ENCODE results near the gene CD19. TPM values are rescaled to one million over a fixed set of nuclear protein-coding genes. Genes with fewer than 3 reads are reported as not detected.

CD19 gene
- 1.6 TPM for total RNA-seq

GRCh38 chr16:28931801-28932225 is at the start of gene CD19:
TSS of gene CD19 (plus strand) at chr16:28931971. CDS start at chr16:28932001, 30 bp downstream.

GRCh38 chr16:28924762-28925385 is 6.9 kb upstream of the CD19 start, which contains the start of gene RABEP2:
TSS of gene RABEP2 (minus strand) at chr16:28925238. CDS start at chr16:28925163, 75 bp downstream.

GRCh38 chr16:28950648-28951409 is 19.1 kb downstream of the CD19 start, which contains the start of gene NFATC2IP:
TSS of gene NFATC2IP (plus strand) at chr16:28950937. CDS start at chr16:28951012, 75 bp downstream.

DNA sequence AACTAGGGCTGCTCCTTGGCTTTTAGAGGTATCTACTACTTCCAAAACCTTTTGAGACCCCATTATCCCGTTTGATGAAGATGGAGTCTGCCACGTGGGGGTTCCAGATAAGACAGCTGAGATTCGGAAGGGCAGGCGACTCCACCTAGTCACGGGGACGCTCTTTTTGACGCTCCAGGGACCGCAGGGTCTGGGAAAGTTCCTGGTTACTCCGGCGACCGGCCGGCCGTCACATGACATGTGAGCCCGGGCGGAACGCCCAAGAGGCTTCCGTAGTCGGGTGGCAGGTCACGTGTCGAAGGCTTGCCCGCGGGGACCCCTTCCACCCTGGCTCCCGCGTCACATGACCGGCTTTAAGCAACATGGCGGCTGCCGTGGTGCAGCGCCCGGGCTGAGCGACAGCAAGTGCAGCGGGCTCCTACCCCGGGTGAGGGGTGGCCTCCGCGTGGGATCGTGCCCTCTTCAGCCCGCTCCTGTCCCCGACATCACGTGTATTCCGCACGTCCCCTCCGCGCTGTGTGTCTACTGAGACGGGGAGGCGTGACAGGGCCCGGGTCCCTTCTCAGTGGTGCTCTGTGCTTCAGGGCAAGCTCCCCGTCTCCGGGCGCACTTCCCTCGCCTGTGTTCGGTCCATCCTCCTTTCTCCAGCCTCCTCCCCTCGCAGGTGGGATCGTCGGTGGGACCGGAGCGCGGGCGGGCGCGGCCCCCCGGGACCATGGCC is 42.8 kb downstream of the CD19 start, which contains the start of gene SPNS1:
Gene SPNS1, plus strand, starts transcription at position 342 of the 721 bp plus-strand sequence. Its CDS starts 374 bp downstream, at position 716.

DNA sequence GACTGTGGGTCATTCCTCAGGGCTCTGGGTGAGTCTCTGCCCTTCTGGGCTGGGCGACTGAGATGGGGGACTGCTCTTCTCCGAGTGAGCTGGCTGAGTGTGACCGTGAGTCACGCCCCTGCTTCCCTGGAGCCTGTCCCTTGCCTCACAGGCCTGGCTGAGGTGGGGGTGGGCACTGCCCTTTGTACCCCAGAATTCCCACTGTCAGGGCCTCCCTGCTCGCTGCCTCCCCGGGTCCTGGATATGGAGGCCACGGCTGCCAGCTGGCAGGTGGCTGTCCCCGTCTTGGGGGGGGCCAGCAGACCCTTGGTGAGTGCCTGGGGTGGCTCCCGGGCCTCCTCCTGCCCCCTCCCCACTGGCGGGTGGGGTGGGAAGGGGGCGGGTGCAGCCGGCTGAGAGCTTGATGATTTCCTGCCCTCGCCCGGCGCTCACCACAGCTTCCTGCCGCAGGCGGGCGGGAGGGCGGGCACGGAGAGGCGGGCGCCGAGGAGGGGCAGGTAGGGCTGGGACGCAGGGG is 52.9 kb downstream of the CD19 start, which contains the start of gene LAT:
Gene LAT, plus strand, starts transcription at position 434 of the 517 bp plus-strand sequence. CDS start 366 bp downstream, outside the sequence.

Other genes starting within 250 kb of the CD19 start
- gene EIF3C, start 220.5 kb upstream of the CD19 start, total RNA-seq = 279 TPM
- 2.9 TPM for gene NPIPB9, start 180.2 kb upstream of the CD19 start, total RNA-seq
- 57.9 TPM for gene ATXN2L, start 109.0 kb upstream of the CD19 start, total RNA-seq
- gene TUFM, start 85.6 kb upstream of the CD19 start, total RNA-seq = 134 TPM
- 35.4 TPM for gene SH2B1, start 68.1 kb upstream of the CD19 start, total RNA-seq
- 157 TPM for gene ATP2A1, start 53.5 kb upstream of the CD19 start, total RNA-seq
- gene RABEP2, start 6.7 kb upstream of the CD19 start, total RNA-seq = 39.3 TPM
- gene NFATC2IP, start 19.0 kb downstream of the CD19 start, total RNA-seq = 27.7 TPM
- gene SPNS1, start 42.8 kb downstream of the CD19 start, total RNA-seq = 45.5 TPM
- 5.4 TPM for gene LAT, start 53.1 kb downstream of the CD19 start, total RNA-seq